Measurements from ENCODE around the gene RTL10.

RTL10 gene

GRCh38 chr22:19863571-19863970, 8.9 kb upstream of the RTL10 start:
- no peak for DNase-seq (ENCODE audit: low spot score)

- DNase-seq (ENCODE audit: low spot score) = no peak
Measured at GRCh38 chr22:19862619-19863246, 8.1 kb upstream of the RTL10 start.

GRCh38 chr22:19859861-19860510, 5.3 kb upstream of the RTL10 start:
- no peak for DNase-seq (ENCODE audit: low spot score)

GRCh38 chr22:19857382-19857781, 2.7 kb upstream of the RTL10 start:
- no peak for DNase-seq (ENCODE audit: low spot score)

- peak; percentile 76 for DNase-seq (ENCODE audit: low spot score)
Measured at GRCh38 chr22:19855504-19856409, 1.1 kb upstream of the RTL10 start.

- DNase-seq (ENCODE audit: low spot score) = no peak
Measured at GRCh38 chr22:19853879-19854777, 546 bp downstream of the RTL10 start.

- no peak for DNase-seq (ENCODE audit: low spot score)
Measured at GRCh38 chr22:19853058-19853878, 1.4 kb downstream of the RTL10 start.

GRCh38 chr22:19852177-19852781, 2.4 kb downstream of the RTL10 start:
- DNase-seq (ENCODE audit: low spot score) = no peak

- DNase-seq (ENCODE audit: low spot score) = no peak
Measured at GRCh38 chr22:19851291-19852176, 3.1 kb downstream of the RTL10 start.

- DNase-seq (ENCODE audit: low spot score) = no peak
Measured at GRCh38 chr22:19850763-19851109, 3.9 kb downstream of the RTL10 start.

GRCh38 chr22:19849835-19850762, 4.6 kb downstream of the RTL10 start:
- no peak for DNase-seq (ENCODE audit: low spot score)

- peak; percentile 84 for DNase-seq (ENCODE audit: low spot score)
Measured at GRCh38 chr22:19848298-19849224, 6.1 kb downstream of the RTL10 start.

- no peak for DNase-seq (ENCODE audit: low spot score)
Measured at GRCh38 chr22:19847345-19847632, 7.4 kb downstream of the RTL10 start.

- DNase-seq (ENCODE audit: low spot score) = no peak
Measured at GRCh38 chr22:19846620-19847344, 7.9 kb downstream of the RTL10 start.

GRCh38 chr22:19845054-19845722, 9.5 kb downstream of the RTL10 start:
- no peak for DNase-seq (ENCODE audit: low spot score)

GRCh38 chr22:19844377-19845053, 10.2 kb downstream of the RTL10 start:
- DNase-seq (ENCODE audit: low spot score) = peak; percentile 35

Data from kidney tubule cell (primary cell).